Measurements from ENCODE around the gene TBX2. TPM values are rescaled to one million over a fixed set of nuclear protein-coding genes. Genes with fewer than 3 reads are reported as not detected.
"Not testable (repeated sequence)": the region's sequence is repeated elsewhere in the genome, so short reads cannot be mapped to it uniquely, and the experiment has no call there.

TBX2 gene
- total and polyA plus RNA-seq, 7 donors: 0.99 to 5.3 (median 3.3) TPM

DNA sequence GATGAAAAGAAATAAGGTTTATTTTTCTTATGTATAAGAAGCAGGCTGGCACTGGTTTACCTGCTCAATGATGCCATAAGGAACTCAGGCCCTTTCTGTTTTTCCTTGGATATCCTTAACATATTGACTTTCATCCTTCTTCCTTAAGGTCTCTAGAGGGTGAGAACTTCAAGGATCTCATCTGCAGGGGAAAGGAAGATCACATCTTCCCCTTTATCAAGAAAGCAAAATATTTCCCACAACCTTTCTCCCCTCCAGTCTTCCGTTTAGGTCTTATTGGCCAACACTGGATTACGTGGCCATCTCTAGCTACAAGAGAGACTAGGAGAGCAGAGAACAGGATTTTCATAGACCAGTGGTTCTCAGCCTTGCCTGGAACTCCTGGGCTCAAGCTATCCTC is 48.4 kb downstream of the TBX2 start:
- intact Hi-C loops (cut with DNase I): no loop called here
- 86 to 91% methylated on average over 2 of the region's 2 CpGs for WGBS, 2 donors

GRCh38 chr17:61449140-61449539 is 49.5 kb downstream of the TBX2 start:
- intact Hi-C loops (cut with DNase I); H3K27ac ChIP-seq; DNase-seq; H3K36me3 ChIP-seq; H3K4me3 ChIP-seq; H3K9me3 ChIP-seq: not testable (repeated sequence)
- 91 to 92% methylated on average over 4 of the region's 4 CpGs for WGBS, 2 donors
- Histone ChIP-seq H3K4me1 (peaks cover 0 to 18% (median 17%) of the 10 kb centered on the region in 4 donors), H3K27me3 (peaks cover 25 to 98% (median 36%) of the 10 kb centered on the region in 3 donors)

More for the DNA sequence above, 48.4 kb downstream of the TBX2 start:
- H3K9me3 ChIP-seq: no peaks in the 10 kb centered on the region
- H3K36me3 ChIP-seq: no peaks in the 10 kb centered on the region
- TF ChIP-seq CTCF (IDR thresholded peaks at IDR 0.05) (no peak), POLR2A (IDR thresholded peaks at IDR 0.05) (no peak), POLR2AphosphoS5 (IDR thresholded peaks at IDR 0.05) (no peak), EP300 (IDR thresholded peaks at IDR 0.05) (no peak)
- DNase-seq: no peak
- no peak overlapping the region for H3K4me3 ChIP-seq
- H3K27me3 ChIP-seq: peaks cover 25 to 98% (median 43%) of the 10 kb centered on the region in 3 donors
- peaks cover 0 to 18% (median 16%) of the 10 kb centered on the region in 4 donors for H3K4me1 ChIP-seq
- H3K27ac ChIP-seq: no peak overlapping the region

GRCh38 chr17:61449707-61450640 is 50.3 kb downstream of the TBX2 start:
- peaks cover 32 to 98% (median 44%) of the 10 kb centered on the region in 3 donors for H3K27me3 ChIP-seq
- H3K36me3 ChIP-seq: no peaks in the 10 kb centered on the region
- intact Hi-C loops (cut with DNase I): no loop called here
- WGBS, 2 donors: 77 to 82% methylated on average over 9 of the region's 9 CpGs
- TF ChIP-seq POLR2A (IDR thresholded peaks at IDR 0.05) (no peak), POLR2AphosphoS5 (IDR thresholded peaks at IDR 0.05) (no peak), EP300 (IDR thresholded peaks at IDR 0.05) (no peak), CTCF (IDR thresholded peaks at IDR 0.05) (no peak)
- H3K9me3 ChIP-seq: no peaks in the 10 kb centered on the region
- no peak overlapping the region for H3K27ac ChIP-seq
- no peak for DNase-seq
- peaks cover 0 to 27% (median 21%) of the 10 kb centered on the region in 4 donors for H3K4me1 ChIP-seq
- H3K4me3 ChIP-seq: no peak overlapping the region

DNA sequence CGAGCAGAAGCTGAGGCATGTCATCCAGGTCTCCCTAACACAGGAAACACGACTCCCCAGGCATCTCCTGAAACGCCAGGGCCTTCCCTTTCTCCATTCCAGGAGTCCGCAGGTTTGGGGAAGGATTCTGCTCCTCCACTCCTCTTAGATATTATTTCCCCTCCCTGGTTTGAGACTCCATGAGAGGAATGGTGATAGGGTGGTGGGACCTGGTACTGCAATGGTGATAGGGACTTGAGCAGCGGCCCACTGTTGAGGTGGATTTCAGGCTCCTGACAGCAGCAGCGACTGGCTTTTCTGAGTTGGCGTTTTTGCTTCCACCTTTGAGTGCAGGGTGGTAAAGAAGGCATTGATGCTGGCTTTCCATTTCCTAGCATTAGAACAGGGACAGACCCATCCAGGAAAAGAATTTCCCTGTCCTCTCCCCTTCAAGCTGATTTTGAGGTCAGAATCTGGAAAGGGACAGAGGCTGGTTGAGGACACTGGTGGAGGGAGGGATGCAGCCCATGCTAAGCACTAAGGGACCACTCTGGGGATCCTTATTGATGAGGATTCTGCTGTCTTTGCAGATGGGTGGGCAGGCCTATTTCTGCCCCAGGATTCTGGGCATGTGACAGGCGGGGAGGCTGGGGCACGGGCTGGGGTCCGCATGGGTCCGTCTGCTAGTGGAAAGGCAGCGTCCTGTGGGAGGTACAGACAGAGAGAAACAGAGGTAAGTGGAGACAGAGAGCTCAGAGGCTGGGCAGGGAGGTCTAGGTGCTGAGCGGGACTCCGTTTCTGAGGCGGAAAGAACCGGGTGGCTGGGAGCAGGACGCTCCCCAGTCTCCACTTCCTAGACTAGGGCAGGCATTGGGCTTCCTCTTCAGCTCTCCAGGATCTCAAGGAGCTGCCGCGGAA is 51.2 kb downstream of the TBX2 start:
- peak; percentile 59 for DNase-seq
- intact Hi-C loops (cut with DNase I): no loop called here
- Histone ChIP-seq H3K4me3 (peak overlapping the region in 2 of 4 donors; percentile 37), H3K4me1 (peaks cover 0 to 30% (median 21%) of the 10 kb centered on the region in 4 donors), H3K27me3 (peaks cover 42 to 100% (median 53%) of the 10 kb centered on the region in 3 donors), H3K9me3 (no peaks in the 10 kb centered on the region), H3K27ac (no peak overlapping the region), H3K36me3 (no peaks in the 10 kb centered on the region)
- 58 to 88% methylated on average over 19 of the region's 19 CpGs for WGBS, 2 donors
- no peak for TF ChIP-seq CTCF (IDR thresholded peaks at IDR 0.05)
- TF ChIP-seq POLR2A (IDR thresholded peaks at IDR 0.05): no peak
- no peak for TF ChIP-seq EP300 (IDR thresholded peaks at IDR 0.05)
- no peak for TF ChIP-seq POLR2AphosphoS5 (IDR thresholded peaks at IDR 0.05)

Measured in sigmoid colon (tissue), 7 donors.